Stimulated activated CD4-positive, alpha-beta T cell treated with anti-CD3 and anti-CD28 coated beads, Interleukin-1b, Interleukin-23, amount 100 ng/mL, for 1 hour (primary cell): ENCODE measurements around the gene ZNF580.
A peak's percentile ranks its signal among the peaks of the same experiment; 100 is the strongest.

ENCODE experiments used
- DNase-seq, 2 donors: peaks; one replicate each; pipeline ENCODE4 v3.0.0-alpha.2; 2020; ENCODE audit warnings: low read depth in 2 of 2

The ZNF580 gene

DNA sequence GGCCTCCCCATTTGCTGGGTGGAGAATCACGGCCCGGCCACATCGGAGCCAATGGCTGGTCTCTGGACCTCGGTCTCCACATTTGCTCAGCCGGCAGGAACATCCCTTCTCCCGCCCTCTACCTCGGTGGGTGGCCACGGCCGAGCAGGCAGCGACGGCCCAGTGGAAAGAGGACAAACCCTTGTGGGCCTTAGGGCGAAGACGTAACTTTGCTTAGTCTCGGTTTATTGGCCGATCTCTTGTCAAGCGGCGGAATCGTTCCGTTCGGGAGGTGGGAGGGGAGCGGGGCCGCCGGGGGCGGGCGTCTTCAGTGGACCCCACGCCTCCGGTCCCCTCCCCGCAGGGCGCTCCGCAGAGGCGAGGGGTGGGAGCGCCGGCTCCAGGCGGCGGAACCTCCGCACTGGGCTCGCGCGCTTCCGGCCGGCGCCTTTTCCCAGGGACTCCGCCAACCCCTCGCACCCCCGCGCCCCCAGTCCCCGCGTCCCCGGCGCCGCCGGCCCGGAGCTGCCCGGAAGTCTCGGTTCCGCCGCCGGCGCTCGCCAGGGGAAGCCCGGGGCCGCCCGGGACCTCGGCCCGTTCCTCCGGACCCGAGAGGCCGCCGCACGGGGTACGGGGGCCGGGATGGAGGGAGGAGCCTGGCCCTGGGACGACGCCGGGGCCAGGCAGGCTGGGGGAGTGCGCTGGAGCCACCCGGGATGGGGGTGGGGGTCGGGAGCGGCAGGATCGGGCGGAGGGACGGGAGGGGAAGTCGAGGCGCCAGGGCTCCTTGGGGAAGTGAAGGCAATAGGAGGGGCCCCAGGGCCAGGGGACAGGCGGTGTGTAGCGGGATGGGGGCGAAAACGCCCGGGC lies at the start of gene ZNF580:
TSS of gene ZNF580 (plus strand) at position 426 of the 849 bp plus-strand sequence. CDS start 1,507 bp downstream, outside the sequence.
- peak; percentile 22 to 53 for DNase-seq

GRCh38 chr19:55591555-55591954 lies 49.2 kb upstream of the ZNF580 start:
- no peak for DNase-seq

DNA sequence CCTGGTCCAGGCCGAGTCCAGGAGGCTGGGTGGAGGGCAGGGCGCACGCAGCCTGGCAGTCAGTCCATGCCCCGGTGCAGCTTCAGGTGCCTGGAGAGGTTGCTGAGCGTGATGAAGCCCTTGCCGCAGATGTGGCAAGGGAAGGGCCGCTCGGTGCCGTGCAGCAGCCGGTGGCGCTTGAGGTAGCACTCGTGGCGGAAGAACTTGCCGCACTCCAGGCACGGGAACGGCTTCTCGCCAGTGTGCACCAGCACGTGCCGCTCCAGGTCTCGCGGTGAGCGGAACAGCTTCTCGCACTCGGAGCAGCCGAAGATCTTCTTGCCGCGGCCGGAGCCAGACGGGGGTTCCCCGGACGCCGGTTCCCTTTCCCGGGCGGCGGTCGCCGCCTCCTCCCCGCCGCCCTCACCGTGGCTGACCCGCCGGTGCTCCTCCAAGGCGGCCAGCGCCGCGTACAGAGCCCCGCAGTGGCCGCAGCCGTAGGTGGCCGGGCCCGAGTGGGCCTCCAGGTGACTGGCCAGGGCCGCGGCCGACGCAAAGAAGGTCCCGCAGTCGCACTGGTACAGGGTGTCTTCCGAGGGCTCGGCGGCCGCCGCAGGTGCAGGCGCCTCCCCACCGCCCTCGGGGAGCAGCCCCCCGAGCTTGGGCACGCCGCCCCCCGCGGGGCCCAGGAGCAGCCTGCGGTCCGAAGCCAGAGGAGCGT lies 48.3 kb upstream of the ZNF580 start:
- no peak for DNase-seq

DNA sequence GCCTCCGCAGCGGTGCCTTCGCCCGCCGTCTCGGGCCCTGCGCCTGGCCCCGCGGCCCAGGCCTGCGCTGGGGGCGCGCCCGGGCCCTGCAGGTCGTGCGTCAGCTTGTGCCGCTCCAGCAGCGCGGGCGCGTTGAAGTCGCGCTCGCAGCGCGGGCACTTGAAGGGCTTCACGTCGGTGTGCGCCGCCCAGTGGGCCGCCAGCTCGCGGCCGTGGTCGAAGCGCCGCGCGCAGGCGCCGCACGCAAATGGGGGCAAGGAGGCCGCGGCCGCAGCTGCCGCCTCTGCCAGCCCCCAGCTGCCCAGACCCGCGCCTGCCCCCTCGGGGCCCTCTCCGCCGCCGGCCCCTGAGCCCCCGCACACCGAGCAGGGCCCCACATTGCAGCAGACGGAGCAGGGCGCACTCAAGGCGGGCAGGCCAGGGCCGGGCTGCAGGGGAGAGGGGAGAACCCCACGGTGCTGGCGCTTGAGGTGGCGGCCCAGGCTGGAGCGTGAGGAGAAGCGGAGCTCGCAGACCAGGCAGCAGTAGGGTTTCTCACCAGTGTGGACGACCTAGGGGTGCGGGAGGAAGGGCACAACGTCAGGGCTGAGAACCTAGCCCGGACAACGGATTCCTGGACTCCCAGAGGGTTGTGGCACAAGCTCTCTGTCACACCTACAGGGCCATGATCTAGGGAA lies 47.6 kb upstream of the ZNF580 start:
- DNase-seq: no peak

GRCh38 chr19:55594996-55595545 lies 45.7 kb upstream of the ZNF580 start:
- DNase-seq: no peak

GRCh38 chr19:55596304-55596703 lies 44.5 kb upstream of the ZNF580 start:
- no peak for DNase-seq

- DNase-seq: no peak
These were observed 43.3 kb upstream of the ZNF580 start for GRCh38 chr19:55597501-55597921.

DNA sequence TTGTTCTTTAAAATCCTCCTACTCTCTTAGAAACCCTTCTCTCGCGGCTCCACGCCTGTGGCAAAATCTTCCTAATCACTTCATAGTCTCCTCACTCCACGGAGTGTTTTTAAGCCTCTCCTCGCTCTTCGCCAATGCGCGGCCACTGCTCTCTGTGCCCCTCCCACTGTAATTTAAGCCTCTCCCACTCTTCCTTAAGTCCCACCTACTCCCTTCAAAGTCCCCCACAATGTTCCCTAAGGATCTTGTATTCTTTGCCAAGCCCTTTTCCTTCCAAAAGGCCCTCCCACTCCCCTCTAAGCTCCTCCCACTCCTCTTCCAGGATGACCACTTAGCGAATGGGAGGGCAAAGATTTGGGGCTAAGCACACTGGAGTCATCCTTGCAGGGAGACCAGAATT lies 42.8 kb upstream of the ZNF580 start:
- no peak for DNase-seq

DNA sequence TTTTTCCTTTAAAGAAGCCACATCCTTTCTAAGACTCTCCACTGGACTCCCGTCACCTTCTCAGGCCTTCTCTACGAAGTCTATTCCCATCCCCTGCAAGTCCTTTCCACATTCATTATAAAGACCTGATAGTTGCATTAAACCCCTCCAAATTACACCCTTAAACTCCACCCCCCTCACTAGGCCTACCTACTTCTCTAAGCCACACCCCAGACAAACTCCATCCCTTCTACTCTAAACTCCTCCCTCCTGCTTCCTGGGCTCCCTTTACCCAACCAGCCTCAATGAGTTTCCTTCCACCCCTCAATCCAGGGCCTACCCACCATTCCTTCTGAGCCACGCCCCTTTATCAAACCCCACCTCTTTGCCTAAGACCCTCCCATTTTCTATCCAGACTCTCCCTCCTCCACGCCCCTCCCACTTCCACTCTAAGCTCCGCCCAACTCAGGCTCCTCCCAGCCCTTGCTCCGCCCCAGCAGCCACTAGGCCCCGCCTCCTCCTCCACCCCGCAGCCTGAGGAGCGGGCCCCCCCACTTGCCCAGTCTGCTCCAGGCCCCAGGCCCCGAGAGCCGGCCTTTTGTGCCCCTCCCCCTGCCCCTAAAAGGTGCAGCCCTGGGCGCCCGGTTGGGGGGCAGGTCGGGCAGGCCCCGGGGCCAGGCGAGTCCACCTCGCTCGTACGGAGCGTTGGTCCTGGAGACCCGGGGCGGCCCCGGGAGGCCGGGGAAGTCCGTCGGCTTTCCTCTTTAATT lies 41.9 kb upstream of the ZNF580 start:
- peak; percentile 88 to 89 for DNase-seq

GRCh38 chr19:55599468-55599841 lies 41.3 kb upstream of the ZNF580 start, which contains the start of gene FIZ1:
Gene FIZ1, minus strand, starts transcription at chr19:55599517. Its CDS starts 1,652 bp downstream, at chr19:55597865.
- DNase-seq: peak; percentile 90 to 96

- DNase-seq: peak; percentile 60
These were observed 40.8 kb upstream of the ZNF580 start, which contains the start of gene ZNF524 for GRCh38 chr19:55599842-55600661. Gene ZNF524, plus strand, starts transcription at chr19:55600288. Its CDS starts 1,825 bp downstream, at chr19:55602113.

GRCh38 chr19:55600662-55601028 lies 40.2 kb upstream of the ZNF580 start:
- DNase-seq: no peak

DNA sequence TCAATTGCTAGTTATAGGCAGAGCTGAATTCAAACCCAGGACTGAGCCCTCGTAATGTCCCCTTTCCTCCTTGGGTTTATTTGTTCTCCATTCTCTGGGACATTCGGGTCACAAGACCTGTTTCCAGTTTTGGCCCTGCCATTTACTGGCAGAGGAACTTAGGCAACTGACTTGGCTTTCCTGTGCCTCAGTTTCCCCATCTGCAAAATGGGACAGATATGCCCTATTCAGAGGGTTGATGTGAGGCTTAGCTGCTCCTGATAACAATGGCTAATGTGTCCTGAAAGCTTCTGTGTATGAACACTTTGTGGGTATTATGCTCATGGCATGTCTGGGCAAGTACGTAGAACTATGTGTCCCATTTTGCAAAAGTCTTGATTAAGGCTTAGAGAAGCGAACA lies 39.7 kb upstream of the ZNF580 start:
- no peak for DNase-seq

GRCh38 chr19:55602104-55603001 lies 38.4 kb upstream of the ZNF580 start:
- no peak for DNase-seq

DNA sequence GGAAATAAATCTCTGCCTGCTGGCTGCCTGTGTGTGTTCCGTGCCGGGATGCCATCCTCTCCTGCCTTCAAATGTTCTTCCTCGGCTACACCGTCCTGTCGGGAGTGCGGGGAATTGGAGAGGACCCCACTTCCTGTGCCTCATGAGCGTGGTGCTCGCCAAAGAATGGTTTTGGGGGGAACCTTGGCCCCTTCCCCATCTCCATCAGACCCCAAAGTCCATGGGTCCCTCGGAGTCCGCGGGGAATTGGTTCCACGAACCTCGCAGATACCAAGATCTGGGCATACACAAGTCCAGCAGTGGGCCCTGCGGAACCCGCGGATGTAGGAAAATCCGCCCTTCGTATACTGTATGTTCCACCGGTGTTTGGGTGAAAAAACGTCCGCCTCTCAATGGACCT lies 37.7 kb upstream of the ZNF580 start:
- DNase-seq: no peak

GRCh38 chr19:55603581-55604292 lies 37.1 kb upstream of the ZNF580 start:
- no peak for DNase-seq

- DNase-seq: peak; percentile 96 to 97
These were observed 35.6 kb upstream of the ZNF580 start for GRCh38 chr19:55605207-55605636.

GRCh38 chr19:55605637-55606470 lies 34.9 kb upstream of the ZNF580 start, which contains the start of gene ZNF865:
Gene ZNF865, plus strand, starts transcription at chr19:55605647. Its CDS starts 7,972 bp downstream, at chr19:55613619.
- DNase-seq: peak; percentile 29 to 34
